Renal cortical epithelial cell (primary cell): ENCODE measurements around the gene DNMT1. TPM values are rescaled to one million over a fixed set of nuclear protein-coding genes. Genes with fewer than 3 reads are reported as not detected.
A peak's percentile ranks its signal among the peaks of the same experiment; 100 is the strongest.
"Not testable (repeated sequence)": the region's sequence is repeated elsewhere in the genome, so short reads cannot be mapped to it uniquely, and the experiment has no call there.

Experiments
- DNase-seq: peaks from one replicate; pipeline ENCODE4 v3.0.0-alpha.2; 2011; ENCODE audit warnings: low read depth
- total RNA-seq: library from RNA; depleted of rRNA; stranded (reverse); fragments of >200 nt; gene quantifications from 2 replicates; pipeline ENCODE4 v1.2.3, GENCODE V29; 2014

Gene DNMT1
- 37.4 and 38.0 TPM in 2 replicates for total RNA-seq

DNA sequence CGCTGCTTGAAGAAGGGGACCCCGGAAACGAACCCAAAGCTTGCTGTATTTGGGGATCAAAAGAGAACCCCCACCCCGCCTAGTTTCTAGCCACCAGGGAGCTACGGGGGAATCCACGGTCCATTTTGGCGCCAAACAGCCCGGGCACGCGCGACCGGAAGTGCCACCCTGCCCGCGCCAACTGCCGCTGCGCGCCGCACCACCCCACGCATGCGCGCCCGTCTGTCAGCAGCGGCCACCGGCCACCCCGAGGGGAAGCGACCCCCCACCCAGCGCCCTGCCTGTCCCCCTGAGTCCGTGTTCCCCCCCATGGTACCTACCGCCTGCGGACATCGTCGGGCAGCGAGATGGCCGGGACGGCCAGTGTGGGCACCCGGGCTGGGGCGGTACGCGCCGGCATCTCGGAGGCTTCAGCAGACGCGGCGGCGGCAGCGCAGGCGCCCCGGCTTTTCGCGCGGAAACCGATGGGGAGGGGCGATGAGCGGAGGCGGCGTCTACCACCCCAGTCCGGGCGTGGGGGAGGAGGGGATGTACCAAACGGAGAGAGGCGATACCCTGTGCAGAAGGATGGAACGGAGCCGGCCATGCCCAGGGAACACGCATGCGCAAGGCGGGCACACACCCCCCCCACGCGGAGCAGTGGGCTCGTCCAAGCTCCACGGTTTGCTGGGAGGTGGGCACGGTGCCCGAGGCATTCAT lies at the start of gene DNMT1:
TSS of gene DNMT1 (minus strand) at position 454 of the 699 bp plus-strand sequence. CDS start at position 400, 54 bp downstream.
- DNase-seq = peak; percentile 81

GRCh38 chr19:10243606-10244005 lies 48.9 kb upstream of the DNMT1 start:
- DNase-seq = no peak

- DNase-seq = not testable (repeated sequence)
These were observed 47.2 kb upstream of the DNMT1 start for GRCh38 chr19:10241826-10242449.

- DNase-seq = no peak
These were observed 43.5 kb upstream of the DNMT1 start for GRCh38 chr19:10238172-10238783.

- no peak for DNase-seq
These were observed 42.9 kb upstream of the DNMT1 start for GRCh38 chr19:10237702-10238101.

DNA sequence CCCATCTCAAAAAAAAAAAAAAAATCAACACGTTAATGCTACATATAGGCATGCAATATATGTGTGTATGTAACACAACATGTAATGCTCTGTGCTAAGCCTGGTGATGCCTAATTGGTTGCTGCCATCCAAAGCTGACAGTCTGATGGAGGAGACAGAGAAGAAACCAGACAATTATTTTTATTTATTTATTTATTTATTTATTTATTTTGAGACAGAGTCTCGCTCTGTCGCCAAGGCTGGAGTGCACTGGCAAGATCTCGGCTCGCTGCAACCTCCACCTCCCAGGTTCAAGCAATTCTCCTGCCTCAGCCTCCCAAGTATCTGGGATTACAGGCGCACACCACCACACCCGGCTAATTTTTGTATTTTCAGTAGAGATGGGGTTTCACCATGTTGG lies 40.7 kb upstream of the DNMT1 start:
- not testable (repeated sequence) for DNase-seq

GRCh38 chr19:10235003-10235402 lies 40.2 kb upstream of the DNMT1 start:
- no peak for DNase-seq

GRCh38 chr19:10233946-10234345 lies 39.2 kb upstream of the DNMT1 start:
- DNase-seq = no peak

DNA sequence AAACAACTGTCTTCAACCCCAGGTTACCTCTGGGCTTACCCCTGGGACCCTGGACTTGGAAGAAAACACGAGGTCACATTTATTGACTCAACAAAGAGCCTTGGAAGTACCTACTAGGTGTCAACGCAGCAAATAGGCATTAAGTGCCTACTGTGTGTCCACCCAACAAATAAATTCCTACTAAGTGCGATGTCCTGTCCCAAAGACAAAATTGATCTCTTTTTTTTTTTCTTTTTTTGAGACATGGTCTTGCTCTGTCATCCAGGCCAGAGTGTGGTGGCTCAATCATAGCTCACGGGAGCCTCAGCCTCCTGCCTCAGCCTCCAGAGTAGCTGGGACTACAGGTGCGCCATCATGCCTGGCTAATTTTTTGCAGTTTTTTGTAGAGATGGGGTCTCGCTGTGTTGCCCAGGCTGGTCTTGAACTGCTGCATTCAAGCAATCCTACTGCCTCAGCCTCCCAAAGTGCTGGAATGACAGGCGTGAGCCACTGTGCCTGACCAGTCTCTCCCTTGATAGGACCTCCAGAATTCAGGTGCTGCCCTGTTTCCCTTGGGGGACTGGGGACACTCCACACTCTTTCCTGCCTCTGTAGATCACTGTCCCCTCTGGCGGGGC lies 37.0 kb upstream of the DNMT1 start:
- DNase-seq = no peak

DNA sequence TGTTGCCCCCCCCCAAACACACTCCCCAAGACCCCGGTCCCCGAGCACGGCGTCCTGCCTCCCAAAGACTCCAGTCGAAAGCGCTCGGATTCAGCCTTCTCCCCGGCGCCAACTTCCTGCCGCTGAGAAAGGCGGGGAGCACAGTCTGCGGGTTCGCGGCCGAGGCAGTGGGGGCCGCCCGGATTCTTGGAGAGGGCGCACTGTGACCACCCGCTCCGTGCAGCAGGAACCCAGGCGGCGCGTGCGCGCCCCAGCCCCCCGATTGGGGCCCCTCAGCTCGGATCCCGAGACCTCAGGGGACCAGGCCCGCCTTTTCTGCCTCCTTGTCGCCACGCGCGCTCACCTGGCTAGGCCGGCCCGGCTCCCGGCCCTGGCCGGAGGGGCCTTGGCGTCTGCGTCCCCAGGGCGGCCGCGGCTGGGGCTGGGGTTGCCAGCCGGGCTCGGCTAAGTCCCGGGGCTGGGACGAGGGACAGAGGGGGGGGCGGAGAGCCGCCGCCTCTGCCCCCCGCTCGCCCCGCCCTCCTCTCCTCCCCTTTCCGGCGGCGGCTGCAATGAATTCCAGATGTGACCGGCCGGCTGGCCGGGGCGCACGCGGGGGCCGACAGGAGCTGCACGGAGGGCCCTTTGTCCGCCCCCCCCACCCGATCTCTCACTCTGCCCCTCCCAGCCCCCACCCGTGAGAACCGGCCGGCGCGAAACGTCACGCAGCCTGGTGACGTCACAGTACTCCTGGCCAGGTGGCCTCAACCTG lies 36.3 kb upstream of the DNMT1 start, which contains the start of gene S1PR2:
TSS of gene S1PR2 (minus strand) at position 471 of the 751 bp plus-strand sequence. CDS start 6,426 bp downstream, outside the sequence.
- no peak for DNase-seq

GRCh38 chr19:10230173-10230860 lies 35.6 kb upstream of the DNMT1 start:
- DNase-seq = no peak

DNA sequence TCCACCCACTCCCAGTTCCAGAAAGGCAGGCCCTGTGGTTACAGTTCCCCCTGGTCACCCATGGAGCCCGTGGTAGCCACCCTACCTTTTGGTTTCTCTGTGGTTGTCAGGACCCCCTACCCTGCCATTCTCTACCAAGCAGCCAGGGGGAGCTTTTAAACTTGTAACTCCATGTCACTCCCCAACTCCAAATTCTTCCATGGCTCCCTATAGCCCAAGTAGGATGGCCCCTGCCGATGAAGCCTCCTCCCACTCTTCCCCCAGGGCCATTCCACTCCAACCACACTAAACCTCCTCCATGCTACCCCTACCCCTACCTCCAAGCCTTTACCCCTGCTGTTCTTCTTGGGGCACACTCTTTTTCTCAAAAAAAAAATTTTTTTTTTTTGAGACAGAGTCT lies 34.2 kb upstream of the DNMT1 start:
- DNase-seq = peak; percentile 32

GRCh38 chr19:10228393-10228792 lies 33.6 kb upstream of the DNMT1 start:
- no peak for DNase-seq

DNA sequence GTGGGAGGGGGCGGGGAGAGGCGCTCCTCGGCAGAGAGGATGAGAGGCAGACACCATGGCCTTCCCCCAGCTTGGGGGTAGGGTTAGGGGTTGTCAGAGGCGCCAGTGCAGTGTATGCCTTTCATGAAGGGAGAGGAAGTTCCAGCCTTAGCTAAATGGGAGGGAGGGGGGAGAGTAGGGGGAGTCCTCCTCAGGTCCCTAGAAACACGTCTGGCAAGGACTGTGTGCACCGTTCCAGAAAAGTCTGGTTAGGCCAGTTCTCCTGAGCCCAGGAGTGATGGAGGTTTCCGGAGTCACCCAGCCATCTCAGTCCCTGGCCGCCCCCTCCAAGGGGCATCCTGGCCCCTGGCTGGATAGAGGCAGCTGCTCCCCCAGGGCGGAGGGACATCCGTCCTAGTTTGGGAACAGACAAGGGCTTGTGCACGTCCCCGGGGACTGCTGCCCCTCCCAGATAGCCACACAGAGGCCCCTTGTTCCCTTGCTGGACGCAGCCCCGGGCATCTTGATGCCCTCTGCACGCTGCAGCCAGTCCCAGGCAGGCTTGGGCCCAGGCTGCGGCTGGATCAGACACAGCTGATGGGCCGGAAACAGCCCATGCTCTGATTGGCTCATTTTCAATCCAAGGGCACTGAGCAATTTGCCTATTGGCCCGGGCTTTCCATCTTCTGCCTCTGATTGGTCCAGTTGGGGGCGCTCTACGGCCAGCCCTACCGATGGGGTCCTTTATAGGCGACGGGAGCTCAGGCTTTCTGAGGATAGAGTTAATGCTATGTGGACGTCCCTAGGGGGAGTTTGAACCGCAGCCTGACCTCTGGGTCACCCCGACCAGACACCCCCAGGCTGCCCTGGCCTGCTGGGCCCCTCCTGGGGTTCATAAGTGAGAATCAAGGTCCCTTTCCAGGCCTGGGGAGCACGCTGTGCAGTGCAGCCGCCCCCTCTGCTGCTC lies 32.5 kb upstream of the DNMT1 start:
- DNase-seq = no peak

DNA sequence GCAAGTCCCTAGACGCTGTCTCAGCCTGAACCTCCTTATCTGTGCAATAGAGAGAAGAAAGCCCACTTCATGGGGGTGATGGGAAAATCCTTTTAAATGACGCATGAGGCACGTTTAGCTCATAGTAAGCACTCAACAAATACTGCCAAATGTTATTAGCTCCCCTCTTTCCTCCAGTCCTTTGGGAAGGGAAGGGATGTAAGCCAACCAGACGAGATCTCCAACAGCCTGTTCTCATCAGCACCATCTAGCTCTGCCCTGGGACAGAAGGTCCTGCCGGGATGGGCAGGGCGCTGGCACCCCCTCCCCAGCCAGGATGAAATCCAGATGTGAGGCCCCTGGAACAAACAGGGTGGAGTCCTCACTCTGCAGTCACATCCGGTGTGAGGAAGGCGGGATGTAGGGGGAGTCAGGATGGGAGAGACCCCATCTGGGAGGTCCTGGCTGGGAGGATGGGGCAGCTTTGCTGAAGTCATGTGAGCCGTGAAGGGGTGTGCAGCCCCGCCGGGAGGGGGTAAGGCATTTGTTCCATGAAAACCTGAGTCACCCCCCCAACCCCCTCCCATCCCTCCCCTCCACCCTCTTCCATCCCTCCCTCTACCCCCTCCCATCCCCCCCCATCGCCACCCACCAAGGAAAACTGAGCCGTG lies 31.7 kb upstream of the DNMT1 start:
- DNase-seq = no peak

DNA sequence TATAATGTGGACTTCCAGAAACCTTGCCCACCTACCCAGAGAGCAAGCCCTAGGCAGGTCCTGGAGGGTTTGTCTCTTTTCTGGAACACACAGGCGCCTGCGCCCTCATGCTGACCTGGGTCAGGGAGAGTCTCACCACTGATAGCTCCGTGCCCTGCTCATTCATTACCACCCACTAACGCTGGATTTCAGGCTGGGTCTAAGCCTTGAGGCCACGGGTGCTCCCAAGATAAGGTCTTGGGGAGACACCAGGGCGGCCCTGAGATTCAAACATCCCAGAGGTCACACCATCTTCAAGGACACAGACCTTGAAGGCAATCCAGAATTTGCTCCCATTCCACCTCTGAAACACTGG lies 31.2 kb upstream of the DNMT1 start:
- DNase-seq = no peak

GRCh38 chr19:10224337-10224736 lies 29.6 kb upstream of the DNMT1 start:
- DNase-seq = no peak

- no peak for DNase-seq
These were observed 28.9 kb upstream of the DNMT1 start for GRCh38 chr19:10223488-10224213.
